DND-41 (cell line): Measurements from ENCODE around the gene PSD4.

ENCODE experiments used
- EZH2 ChIP-seq: IDR thresholded peaks from 3 replicates; pipeline ENCODE4 v1.6.1; 2012; ENCODE audit warnings: borderline replicate concordance, low read depth, mild to moderate bottlenecking, moderate library complexity, low read length, inconsistent platforms; ENCODE audit not compliant: severe bottlenecking
- TF ChIP-seq, protein P1 (sequence below): IDR thresholded peaks from 2 replicates; pipeline ENCODE4 v1.5.1; 2012; ENCODE audit warnings: borderline replicate concordance, low read length, moderate library complexity, mild to moderate bottlenecking; ENCODE audit not compliant: poor library complexity, severe bottlenecking; ENCODE audit errors: extremely low read depth

DNA sequence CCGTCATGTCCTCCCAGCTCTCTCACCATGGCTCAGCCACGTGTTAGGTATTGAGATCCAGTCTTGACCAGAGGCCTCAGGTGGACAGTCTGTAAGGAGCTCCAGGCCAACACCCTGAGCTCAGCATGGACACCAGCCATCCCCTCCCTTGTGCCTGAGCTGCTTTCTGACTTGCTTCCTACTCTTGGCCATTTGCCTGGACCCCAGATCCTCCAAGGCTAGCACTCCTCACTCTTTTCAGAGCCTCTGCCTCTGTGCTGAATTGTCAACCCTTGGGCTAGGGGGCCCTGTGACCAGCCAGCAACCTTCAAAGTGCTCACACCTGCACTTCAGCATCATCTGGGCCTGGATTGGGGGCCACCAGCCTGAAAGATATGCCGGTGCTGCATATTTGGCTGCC is 58.4 kb downstream of the PSD4 start:
- TF ChIP-seq, protein P1, sequence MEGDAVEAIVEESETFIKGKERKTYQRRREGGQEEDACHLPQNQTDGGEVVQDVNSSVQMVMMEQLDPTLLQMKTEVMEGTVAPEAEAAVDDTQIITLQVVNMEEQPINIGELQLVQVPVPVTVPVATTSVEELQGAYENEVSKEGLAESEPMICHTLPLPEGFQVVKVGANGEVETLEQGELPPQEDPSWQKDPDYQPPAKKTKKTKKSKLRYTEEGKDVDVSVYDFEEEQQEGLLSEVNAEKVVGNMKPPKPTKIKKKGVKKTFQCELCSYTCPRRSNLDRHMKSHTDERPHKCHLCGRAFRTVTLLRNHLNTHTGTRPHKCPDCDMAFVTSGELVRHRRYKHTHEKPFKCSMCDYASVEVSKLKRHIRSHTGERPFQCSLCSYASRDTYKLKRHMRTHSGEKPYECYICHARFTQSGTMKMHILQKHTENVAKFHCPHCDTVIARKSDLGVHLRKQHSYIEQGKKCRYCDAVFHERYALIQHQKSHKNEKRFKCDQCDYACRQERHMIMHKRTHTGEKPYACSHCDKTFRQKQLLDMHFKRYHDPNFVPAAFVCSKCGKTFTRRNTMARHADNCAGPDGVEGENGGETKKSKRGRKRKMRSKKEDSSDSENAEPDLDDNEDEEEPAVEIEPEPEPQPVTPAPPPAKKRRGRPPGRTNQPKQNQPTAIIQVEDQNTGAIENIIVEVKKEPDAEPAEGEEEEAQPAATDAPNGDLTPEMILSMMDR, result no peak
- TF ChIP-seq EZH2, result no peak
